GM21360 (cell line): Measurements from ENCODE around the gene PTPN21.

Experiments used
- ATAC-seq: cut with Tn5 transposase; IDR thresholded peaks from one replicate; pipeline ENCODE4 v1.9.1; 2021; ENCODE audit warnings: mild to moderate bottlenecking, moderate library complexity; ENCODE audit not compliant: unreplicated experiment

The PTPN21 gene

DNA sequence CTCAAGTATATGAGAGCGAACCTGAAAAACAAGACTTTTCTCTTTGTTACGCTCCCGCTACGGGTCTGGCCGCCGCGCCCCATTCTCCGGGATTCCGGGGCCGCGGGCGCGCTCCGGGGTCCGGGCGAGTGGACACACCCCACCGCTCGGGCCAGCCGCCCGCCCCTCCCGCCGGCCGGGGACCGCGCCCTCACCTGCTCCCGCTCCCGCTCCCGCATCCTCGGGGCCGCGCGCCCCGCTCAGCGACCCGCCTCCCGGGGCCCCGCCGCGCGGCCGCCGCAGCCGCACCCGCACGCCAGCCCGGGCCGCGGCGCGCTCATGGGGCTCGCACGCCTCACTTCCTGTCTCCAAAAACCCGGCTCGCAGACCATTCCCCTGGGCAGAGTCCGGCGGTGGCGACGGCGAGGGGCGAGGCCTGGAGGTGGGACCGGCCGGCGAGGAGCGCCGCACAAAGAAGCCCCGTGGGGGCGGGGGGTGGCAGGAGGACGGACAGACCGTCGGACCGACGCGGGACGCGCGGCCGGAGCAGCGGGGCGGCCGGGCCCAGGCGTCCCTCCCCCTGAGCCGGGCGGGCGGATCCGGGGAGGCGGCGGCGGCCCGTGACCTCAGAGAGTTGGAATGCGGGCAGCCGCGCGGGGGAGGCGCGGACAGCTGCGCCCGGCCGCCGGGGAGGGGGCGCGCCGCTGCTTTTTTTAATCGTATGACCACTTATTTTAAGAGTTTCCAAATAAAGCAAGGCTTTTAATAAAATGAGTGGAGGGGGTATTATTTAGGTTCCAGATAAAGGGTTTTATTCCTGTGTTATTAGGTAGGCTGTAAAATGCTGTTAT is at the start of gene PTPN21:
PTPN21 (minus strand) TSS at position 551 of the 830 bp plus-strand sequence. CDS start 4,590 bp downstream, outside the sequence.
- peak; percentile 40 for ATAC-seq

DNA sequence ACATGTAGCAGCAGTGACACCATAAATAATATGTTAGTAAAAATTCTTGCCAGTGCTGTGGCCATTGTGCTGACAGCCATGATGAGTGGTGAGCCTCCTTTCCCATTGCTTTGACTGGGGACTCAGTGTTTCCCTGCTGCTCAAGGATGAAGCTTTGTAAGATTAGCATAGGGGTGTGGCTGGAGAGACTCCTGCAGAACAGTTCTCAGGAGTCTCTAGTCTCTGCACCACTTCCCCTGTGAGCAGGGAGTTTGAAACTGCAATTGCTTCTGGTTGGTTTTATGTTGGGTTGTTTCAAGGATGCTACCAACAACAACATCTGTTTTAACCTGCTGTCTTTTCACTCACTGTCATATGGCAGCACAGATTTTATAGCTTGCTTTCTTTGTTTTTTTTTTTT is 49.4 kb upstream of the PTPN21 start:
- no peak for ATAC-seq

DNA sequence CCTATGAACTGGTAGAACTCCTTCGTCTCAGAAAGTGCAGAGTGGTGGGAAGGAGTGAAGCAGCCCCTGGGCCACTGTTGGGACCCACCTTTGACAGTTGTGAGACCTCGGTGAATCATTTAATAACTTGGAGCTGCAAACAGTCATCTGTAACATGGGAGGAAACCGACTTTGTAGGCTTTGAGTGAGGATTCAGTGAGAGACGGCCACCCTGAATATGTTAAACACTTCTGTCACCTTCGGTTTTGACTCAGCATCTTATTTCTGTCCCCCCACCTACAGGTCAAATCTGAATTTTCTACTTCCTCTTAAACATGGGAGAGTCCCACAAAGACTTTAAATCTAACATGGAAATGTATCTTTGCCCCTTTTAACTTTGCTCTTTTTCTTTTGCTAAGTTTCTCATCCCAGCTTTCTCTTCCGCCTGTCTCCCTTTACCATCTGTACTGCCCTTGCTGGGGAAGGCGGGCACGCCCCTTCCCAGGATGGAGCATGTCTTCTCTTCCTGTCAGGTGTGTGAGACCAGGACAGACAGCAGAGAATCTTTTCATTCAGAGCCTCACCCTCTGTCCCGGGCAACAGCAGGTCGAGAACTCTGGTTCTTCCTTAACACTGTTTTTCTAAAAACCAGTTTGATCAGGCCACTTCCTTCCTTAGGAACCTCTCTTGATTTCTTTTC is 45.1 kb upstream of the PTPN21 start:
- ATAC-seq, result peak; percentile 88

DNA sequence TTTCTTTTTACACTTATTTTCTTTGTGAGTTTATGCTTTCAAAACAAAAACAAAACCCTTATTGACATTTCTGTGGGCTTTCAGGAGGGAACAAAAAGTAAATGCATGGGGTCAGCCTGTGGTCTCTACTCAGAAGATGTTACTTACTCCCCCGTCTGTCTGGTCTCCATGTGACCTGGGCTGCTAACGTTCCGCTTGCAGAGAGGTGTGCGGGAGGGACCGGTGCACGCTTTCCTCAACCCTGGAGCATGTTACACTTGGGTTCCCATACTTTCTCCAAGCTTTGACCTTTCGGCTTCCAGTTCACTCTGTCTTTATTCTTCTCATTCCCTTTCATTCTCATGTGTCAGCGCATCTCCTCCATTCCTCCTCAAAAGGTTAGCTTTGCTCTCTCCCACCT is 44.5 kb upstream of the PTPN21 start:
- ATAC-seq, result peak; percentile 27

DNA sequence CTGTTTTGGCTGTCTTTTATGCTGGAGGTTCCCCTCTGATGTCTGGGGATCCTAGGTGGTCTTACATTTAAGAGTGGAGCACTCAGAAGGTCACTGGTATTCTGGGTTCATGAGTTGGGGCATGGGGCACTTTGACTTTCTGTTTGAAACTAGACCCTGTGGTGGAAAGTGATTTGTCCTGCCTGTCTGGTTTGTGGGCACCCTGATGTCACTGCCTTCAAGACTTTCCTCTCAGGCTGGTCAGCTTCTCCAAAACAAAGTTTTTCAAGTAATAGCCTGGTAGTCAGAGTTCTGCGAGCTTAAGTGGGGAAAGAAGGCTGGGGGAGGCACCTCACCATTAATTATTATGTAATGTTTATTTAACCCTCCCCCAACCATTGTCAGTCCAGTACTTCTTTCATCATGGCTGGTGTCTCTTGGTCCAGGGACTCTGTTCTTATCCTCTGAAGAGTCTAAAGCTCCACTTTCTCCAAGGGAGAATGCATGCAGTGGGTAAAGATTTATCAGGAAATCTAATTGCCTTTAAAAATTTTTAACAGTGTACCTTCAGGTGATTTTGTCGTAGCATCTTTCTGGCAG is 43.4 kb upstream of the PTPN21 start:
- ATAC-seq, result no peak

DNA sequence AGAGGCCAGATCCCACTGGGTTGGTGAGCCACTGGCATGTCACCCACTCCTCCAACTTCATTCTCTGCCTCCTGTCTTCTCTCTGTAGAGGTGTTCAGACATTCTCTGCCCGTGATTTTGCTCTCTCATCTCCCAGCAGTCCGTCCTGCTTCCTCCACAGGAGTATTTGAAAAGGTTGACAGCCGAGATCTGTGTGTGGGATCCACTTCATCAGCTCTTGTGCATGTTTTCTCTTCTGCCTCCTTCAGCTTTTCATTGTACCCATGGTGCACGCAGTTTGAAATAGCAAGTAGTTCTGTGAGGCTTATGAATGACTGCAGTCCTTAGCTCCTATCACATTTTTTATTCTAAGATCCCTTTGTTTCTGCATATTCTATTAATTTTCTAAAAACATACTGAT is 42.8 kb upstream of the PTPN21 start:
- no peak for ATAC-seq

DNA sequence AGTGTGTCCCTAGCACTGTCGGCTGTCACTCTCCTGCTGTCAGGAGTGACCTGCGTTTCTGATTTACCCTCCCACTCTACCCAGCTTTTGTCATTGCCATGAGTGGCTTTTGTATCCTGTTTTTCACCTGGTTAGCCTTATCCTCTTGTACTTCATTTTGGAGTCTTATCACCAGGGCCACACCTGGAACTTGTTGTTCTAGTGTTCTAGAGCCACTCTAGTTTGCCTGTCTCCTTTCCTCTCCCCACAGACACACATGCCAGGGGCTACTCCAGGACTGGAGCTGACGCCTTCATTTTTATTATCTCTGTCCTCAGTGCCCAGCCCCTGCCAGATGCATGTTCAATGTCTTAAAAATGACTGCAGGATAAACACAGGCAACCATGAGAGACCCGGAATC is 42.2 kb upstream of the PTPN21 start:
- ATAC-seq, result no peak

DNA sequence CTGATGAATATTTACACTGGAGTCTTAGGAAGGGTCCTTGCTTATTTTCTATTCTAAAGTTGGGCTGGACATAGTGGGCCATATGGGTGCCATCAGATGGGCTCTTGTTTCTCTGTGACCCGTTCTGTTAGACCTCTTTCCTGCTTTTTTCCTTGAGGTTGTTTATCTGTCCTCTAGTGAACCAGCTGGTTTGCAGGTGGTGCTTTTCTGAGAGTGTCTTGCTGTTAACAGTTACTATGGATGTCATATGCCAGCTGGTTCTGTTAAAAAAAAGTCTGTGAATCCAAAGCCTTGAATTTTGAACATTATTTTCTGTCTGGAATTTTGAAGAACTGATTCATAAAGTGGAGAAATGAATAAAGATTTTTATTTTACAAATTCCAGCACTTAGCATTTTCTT is 37.2 kb upstream of the PTPN21 start:
- ATAC-seq, result no peak

DNA sequence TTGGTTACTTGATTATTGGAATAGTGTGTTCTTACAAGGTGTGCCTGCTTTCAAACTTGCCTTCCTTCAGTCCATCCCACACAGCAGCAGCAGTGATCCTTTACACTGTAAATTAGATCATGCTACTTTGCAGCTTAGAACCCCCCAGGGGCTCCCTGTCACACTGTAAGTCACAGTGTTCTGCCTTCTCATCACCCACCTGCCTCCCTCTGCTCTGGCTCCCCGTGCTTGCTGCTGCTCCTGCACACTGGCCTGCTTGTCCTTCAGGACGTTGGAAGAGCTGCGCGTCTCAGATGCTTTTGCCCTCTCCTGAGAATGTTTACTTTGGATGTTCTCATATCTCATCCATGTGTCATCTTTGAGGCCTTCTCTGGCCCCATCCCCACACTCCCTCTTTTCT is 35.4 kb upstream of the PTPN21 start:
- ATAC-seq, result no peak

DNA sequence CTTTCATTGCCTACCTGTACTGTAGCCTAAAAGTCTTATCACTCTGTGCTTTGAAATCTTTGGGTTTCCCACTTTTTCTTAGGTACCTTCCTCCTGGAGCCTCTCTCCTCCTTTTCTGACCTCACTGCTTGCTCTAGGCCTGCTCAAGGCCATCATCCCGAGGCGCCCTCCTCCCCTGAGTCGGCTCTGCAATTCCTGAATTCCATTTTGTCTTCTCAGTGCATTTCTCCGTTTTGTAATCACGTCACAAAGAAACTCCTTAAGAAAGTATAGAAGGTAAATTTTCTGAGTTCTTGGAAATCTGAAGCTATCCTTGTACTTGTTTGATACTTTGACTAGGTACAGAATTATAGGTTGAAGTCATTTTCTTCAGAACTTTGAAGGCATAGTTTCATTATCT is 33.3 kb upstream of the PTPN21 start:
- ATAC-seq, result no peak

DNA sequence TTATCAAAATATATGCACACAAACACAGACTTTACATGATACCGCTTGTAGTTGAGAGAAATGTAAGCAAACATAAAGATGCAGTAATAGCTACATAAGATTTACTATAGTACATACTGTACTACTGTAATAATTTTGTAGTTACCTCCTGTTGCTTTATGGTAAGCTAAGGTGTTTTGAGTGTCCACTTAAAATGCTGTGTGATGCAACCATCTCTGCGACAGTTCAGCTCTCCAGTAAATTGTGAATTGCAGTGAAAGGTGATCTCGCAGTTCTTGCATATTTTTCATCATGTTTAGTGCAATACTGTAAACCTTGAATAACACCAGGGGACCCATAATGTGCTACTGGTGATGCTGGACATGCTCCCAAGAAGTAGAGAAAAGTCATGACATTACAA is 29.6 kb upstream of the PTPN21 start:
- ATAC-seq, result no peak

DNA sequence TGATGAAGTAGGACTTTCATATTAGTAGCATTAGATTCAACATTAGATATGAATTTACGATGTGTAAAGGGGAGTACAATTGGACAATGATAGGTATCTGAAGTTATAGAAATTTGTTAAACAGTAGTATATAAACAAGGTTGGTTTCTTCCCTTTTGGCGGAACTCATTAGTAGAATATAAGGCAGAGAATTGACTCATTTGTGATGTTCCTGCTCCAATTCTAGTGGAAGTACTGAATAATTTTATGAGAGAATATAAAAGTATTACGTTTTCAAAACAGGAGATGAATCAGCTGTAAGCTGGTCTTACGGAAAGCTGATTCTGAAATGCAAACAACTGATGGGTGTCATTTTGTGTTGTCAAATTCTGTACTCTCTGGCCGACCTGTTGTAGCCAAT is 21.4 kb upstream of the PTPN21 start:
- no peak for ATAC-seq

DNA sequence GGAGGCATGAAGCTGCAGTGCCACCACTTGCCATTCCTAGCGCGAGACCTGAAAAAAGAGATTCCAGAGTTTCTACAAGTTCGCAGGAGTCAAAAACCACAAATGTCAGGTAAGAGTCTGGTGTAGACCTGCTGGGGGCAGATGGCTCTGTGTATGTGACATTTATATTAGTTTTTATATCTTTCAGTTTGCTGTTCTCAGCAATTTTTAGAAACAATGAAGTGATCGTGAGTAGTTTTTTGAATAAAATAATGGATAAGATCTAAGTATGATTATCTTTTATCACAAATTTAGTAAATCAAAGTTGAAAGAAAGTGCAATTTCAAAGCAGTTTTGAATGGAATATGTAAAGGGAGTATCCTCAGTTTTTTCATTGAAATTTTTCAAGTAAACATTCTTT is 17.3 kb upstream of the PTPN21 start:
- ATAC-seq, result no peak

DNA sequence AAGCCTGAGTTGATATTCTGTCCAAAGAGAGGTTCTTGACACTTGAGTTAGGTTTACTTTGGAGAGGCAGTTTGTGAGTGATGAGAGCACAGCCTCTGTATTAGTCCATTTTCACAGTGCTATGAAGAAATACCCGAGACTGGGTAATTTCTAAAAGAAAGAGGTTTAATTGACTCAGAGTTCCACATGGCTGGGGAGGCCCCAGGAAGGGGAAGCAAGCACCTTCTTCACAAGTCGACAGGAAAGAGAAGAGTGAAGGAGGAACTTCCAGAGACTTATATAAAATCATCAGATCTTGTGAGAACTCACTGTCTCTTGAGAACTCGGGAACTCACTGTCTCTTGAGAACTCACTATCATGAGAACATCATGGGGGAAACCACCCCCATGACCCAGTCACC is 13.4 kb upstream of the PTPN21 start:
- ATAC-seq, result no peak

DNA sequence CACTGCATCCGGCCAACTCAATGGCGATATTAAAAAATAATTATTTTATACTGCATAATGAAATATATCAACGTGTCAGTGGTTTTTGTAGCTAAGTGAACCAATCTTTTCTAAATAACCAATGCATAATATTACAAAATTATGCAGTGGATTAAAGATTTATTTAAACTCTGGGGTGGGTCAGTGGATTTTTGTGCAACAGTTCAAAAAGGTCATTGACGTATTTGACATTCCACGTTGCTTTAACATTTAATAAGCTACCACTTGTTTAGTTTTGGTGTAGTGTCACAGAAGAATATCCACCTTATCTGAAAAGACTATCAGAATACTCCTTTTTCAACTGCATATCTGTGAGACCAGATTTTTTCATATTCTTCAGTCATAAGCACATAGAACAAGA is 10.6 kb upstream of the PTPN21 start:
- ATAC-seq, result no peak

DNA sequence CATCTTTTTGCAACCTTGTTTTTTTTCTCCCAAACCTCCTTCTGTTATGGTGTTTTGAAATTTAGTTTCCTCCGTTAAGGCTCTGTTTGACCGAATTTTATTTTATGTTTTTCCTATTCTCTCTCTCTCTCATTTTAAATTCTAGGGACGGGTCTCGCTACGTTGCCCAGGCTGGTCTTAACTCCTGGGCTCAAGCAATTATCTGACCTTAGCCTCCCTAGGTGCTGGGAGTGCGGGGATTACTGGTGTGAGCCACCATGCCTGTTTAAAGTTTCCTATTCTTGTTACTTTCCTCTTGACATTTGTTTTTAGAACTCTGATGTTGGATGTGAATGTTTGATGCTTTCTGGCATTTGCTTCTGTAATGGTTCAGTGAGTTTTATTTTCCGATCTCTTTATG is 9.0 kb upstream of the PTPN21 start:
- no peak for ATAC-seq

DNA sequence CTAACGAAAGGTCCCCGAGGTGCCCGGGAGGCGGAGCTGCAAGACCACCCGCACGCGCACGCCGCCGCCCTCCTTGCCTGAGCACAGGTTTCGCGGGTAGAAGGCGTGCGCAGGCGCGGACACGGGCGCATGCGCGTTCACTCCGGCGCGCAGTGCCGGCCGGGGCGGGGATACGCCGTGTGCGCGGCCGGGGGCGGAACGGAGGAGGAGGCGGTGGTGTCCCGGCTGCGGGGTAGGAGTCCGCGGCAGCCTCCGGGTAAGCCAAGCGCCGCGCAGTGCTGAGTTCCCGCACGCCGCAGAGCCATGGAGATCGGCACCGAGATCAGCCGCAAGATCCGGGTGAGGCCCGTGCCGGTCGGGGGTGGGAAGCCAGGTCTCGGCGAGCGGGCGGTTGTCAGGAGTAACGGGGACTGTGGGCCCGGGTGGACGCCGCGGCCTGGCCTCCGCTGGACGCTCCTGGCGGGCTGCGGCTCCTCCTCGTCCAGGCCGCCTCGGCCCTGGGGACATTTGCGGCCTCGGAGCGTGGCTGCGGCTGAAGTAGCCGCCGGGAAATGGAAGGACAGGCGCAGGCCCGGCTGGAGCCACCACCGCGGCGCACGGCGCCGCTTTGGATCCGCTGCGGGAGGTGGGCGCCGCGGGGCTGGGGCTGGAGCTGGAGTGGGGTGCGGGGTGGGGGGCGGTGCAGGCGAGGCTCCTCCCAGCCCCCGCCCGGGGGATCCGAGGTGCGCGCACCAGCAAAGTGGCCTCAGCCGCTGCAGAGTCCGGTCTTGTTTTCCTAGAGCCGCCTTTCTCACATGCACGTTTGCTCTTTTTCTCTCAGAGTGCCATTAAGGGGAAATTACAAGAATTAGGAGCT is 8.3 kb upstream of the PTPN21 start, which contains the start of gene ZC3H14:
ZC3H14 (plus strand) TSS at position 207 of the 856 bp plus-strand sequence; CDS start at position 304, 97 bp downstream.
- ATAC-seq, result peak; percentile 90

DNA sequence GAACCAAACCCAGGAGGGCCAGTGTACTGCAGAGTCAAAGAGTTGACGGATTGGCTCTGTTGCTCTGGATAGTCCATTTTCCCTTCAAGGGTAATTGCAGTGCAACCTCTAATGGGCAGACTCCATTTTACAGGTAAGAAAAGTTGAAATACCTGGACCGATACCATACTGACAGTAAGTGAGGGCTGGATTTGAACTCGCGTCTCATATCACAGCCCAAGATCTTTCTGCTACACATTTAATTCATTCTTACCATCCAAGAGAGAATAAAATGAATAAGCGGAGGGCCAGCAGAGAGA is 7.7 kb upstream of the PTPN21 start:
- no peak for ATAC-seq

DNA sequence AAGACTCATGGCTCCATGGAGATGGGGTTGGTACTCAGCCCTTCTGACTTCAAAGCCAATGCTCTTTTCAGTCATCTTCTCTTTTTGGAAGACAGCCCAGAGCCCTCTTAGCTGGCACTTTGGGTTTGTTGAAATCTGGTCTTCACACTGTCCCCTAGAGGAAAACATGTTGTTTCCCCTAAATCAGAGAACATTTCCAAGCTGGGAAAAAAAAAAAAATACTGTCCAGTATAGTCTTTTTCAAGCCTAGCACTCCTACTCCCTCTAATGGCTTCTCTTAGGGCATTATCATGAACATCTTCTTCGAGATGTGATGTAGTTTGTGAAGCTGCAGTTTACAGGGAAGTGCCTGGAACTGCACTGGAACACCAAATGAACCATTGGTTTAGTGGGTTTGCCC is 5.0 kb upstream of the PTPN21 start:
- no peak for ATAC-seq

DNA sequence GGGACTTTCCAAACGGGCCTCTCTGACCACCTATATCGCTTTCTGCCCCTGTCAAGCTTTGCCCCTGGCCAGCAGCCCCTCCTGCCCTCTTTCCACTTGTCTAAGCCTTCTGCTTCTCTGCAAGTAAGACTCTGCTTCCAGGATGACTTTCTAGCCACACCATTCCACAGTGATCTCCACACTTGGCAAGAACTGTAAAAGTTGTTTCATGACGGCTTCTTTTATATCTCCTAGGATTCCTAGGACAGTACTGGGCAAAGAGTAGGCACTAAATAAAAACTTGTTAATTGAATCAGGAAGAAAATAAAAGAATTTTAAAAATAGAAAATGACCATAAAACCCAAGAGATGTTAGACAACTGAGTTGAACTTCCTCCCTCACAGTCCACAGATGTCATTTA is 1.8 kb upstream of the PTPN21 start:
- ATAC-seq, result no peak

DNA sequence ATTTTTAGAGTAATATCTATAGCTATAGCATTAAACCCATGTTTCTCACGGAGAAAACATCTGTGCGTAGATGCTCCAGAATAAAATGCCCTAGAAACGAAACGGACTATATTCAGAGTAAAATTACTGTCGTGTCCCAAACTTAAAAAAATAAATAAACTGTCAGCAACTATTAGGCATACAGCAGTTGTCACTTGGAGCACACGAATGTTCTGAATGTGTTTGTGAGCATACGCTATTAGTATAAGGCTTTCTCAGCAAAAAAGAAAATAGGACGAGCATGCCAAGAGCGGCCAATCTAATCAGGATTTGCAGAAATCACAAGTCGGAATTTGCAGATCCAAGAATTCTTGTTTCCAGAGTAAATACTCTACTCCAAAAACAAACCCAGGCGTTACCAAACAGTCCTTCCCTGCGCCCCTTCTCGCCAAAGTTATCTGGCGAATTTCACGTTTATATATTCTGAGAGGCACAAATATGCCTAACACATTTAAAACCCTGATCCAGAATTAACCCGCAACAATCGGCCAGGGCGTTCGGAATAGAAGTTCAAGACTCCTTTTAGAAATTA is 836 bp downstream of the PTPN21 start:
- peak; percentile 5 for ATAC-seq
